ENCODE measurements around the gene ARIH1.
"Not testable (repeated sequence)": the region's sequence is repeated elsewhere in the genome, so short reads cannot be mapped to it uniquely, and the experiment has no call there.

DNA sequence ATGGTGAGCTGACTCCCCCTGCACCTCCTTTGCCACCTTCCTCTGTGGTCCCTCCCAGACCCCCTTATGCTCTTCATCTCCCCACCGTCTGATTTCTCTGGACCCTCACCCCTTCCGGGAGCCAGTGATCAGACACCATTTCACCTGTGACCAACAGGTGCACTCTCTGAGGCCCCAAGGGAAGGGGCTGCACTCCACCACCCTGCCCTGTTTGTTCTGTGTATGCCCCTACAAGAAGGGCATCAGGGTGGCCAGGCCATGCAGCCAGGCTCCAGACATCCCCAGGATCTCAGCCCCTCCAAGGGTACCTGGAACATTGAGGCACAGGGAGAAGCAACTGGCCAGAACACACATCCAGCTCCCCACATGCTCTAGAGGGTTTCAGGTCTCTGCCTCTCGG is 138.2 kb downstream of the ARIH1 start:
- TF ChIP-seq, protein P1, sequence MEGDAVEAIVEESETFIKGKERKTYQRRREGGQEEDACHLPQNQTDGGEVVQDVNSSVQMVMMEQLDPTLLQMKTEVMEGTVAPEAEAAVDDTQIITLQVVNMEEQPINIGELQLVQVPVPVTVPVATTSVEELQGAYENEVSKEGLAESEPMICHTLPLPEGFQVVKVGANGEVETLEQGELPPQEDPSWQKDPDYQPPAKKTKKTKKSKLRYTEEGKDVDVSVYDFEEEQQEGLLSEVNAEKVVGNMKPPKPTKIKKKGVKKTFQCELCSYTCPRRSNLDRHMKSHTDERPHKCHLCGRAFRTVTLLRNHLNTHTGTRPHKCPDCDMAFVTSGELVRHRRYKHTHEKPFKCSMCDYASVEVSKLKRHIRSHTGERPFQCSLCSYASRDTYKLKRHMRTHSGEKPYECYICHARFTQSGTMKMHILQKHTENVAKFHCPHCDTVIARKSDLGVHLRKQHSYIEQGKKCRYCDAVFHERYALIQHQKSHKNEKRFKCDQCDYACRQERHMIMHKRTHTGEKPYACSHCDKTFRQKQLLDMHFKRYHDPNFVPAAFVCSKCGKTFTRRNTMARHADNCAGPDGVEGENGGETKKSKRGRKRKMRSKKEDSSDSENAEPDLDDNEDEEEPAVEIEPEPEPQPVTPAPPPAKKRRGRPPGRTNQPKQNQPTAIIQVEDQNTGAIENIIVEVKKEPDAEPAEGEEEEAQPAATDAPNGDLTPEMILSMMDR (IDR thresholded peaks at IDR 0.05) = not testable (repeated sequence)
- not testable (repeated sequence) for TF ChIP-seq EZH2 (IDR thresholded peaks at IDR 0.05; ENCODE audit: borderline replicate concordance, insufficient read depth, low read depth, low read length, poor library complexity, severe bottlenecking)

Measured in B cell (primary cell).